HL-60 (cell line): ENCODE measurements around the gene GRIK1.

Source experiments
- DNase-seq, 2 experiments: peaks; one replicate each; pipeline ENCODE4 v3.0.0-alpha.2; 2010 to 2020; ENCODE audit warnings: low read depth in 1 of 2, low spot score in 1 of 2
- H3K27ac ChIP-seq: fragments of 250-450 bp; sonication (Bioruptor Pico); replicated peaks from 2 replicates; pipeline ENCODE4 v1.5.1; 2020; ENCODE audit warnings: mild to moderate bottlenecking, moderate library complexity
- H3K27me3 ChIP-seq: fragments of 250-450 bp; sonication (Bioruptor Pico); 2 replicates; pipeline ENCODE4 v1.5.1; 2021; ENCODE audit warnings: mild to moderate bottlenecking, moderate library complexity; ENCODE audit not compliant: insufficient read depth, poor library complexity, severe bottlenecking
- H3K4me3 ChIP-seq: replicated peaks from 2 replicates; pipeline ENCODE4 v1.5.1; 2011; ENCODE audit warnings: mild to moderate bottlenecking, control low read depth, low read length; ENCODE audit not compliant: insufficient read depth
- CTCF ChIP-seq: IDR thresholded peaks from one replicate; pipeline ENCODE4 v1.5.1; 2011; ENCODE audit warnings: low read length, control low read depth, inconsistent platforms; ENCODE audit not compliant: insufficient read depth
- GABPA ChIP-seq: IDR thresholded peaks from 2 replicates; pipeline ENCODE4 v1.6.1; 2012; ENCODE audit warnings: low read depth
- POLR2AphosphoS5 ChIP-seq: IDR thresholded peaks from 2 replicates; pipeline ENCODE4 v1.6.1; 2012; ENCODE audit warnings: low read depth
- REST ChIP-seq: IDR thresholded peaks from 2 replicates; pipeline ENCODE4 v1.6.1; 2012; ENCODE audit warnings: low read depth; ENCODE audit not compliant: insufficient replicate concordance
- SPI1 ChIP-seq: IDR thresholded peaks from 2 replicates; pipeline ENCODE4 v1.6.1; 2012; ENCODE audit warnings: low read depth, mild to moderate bottlenecking, borderline replicate concordance

GRIK1 gene

GRCh38 chr21:29521872-29522271 lies 417.9 kb downstream of the GRIK1 start:
- no peak for DNase-seq
- no peak overlapping the region for H3K27ac ChIP-seq
- H3K4me3 ChIP-seq, result no peak overlapping the region
- no peak for TF ChIP-seq CTCF
- TF ChIP-seq GABPA, result no peak
- TF ChIP-seq POLR2AphosphoS5, result no peak
- TF ChIP-seq REST, result no peak
- no peak for TF ChIP-seq SPI1
- no peaks in the 10 kb centered on the region for H3K27me3 ChIP-seq

- no peak overlapping the region for H3K4me3 ChIP-seq
- DNase-seq, result no peak
- no peak for TF ChIP-seq GABPA
- no peak for TF ChIP-seq CTCF
Measured at GRCh38 chr21:29520171-29520570, 419.6 kb downstream of the GRIK1 start.

GRCh38 chr21:29514652-29515247 lies 425.0 kb downstream of the GRIK1 start:
- no peak for TF ChIP-seq REST
- TF ChIP-seq POLR2AphosphoS5, result no peak
- no peak for TF ChIP-seq SPI1
- no peak overlapping the region for H3K27ac ChIP-seq

More at GRCh38 chr21:29520171-29520570, 419.6 kb downstream of the GRIK1 start:
- no peak overlapping the region for H3K27ac ChIP-seq
- no peaks in the 10 kb centered on the region for H3K27me3 ChIP-seq

GRCh38 chr21:29513535-29513934 lies 426.3 kb downstream of the GRIK1 start:
- DNase-seq, result no peak
- no peak for TF ChIP-seq REST
- TF ChIP-seq POLR2AphosphoS5, result no peak
- no peak for TF ChIP-seq CTCF
- TF ChIP-seq SPI1, result no peak
- no peak overlapping the region for H3K4me3 ChIP-seq
- H3K27me3 ChIP-seq, result no peaks in the 10 kb centered on the region
- H3K27ac ChIP-seq, result no peak overlapping the region

More at GRCh38 chr21:29514652-29515247, 425.0 kb downstream of the GRIK1 start:
- Histone ChIP-seq H3K4me3 (no peak overlapping the region), H3K27me3 (no peaks in the 10 kb centered on the region)
- no peak for DNase-seq
